GM06990 (cell line): ENCODE results near the gene EHD4.

Experiments
- DNase-seq: peaks from one replicate; pipeline ENCODE4 v3.0.0-alpha.2; 2011; ENCODE audit not compliant: insufficient read length; ENCODE audit errors: extremely low read depth
- H3K27me3 ChIP-seq: replicated peaks from 2 replicates; pipeline ENCODE4 v1.6.0; 2011; ENCODE audit warnings: low read length; ENCODE audit not compliant: control insufficient read depth, insufficient read depth
- H3K36me3 ChIP-seq: 2 replicates; pipeline ENCODE4 v1.5.1; 2011; ENCODE audit warnings: low read length; ENCODE audit not compliant: control insufficient read depth, insufficient read depth
- H3K4me3 ChIP-seq: replicated peaks from 2 replicates; pipeline ENCODE4 v1.5.1; 2011; ENCODE audit warnings: low read depth, mild to moderate bottlenecking, control low read depth, low read length
- TF ChIP-seq, protein P1 (sequence below): IDR thresholded peaks from 2 replicates; pipeline ENCODE4 v1.5.1; 2011; ENCODE audit warnings: low read length, control low read depth, mild to moderate bottlenecking, inconsistent platforms; ENCODE audit not compliant: insufficient read depth, poor library complexity, severe bottlenecking

EHD4 gene

DNA sequence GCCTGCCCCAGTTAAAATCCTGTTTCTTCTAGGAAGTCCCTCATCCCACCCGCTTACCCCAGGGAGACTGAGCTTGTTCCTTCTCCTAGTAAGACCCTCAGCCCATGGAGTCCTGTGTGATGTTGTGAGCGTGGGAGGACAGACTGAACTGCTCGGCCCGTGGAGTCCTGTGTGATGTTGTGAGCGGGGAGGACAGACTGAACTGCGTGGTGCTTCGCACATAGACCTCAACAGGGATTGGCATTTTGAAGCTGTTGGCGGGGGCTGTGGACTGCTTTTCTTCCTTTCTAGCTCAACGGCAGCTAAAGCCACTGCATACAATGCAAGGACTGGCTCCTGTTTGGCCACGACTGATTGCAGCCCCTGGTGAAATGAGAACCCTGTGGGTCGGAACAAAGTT lies 76.9 kb downstream of the EHD4 start:
- DNase-seq, result no peak
- H3K4me3 ChIP-seq, result no peak overlapping the region; the same call in 1 of the 2 replicates
- H3K36me3 ChIP-seq, result peaks cover 10% of the 10 kb centered on the region
- H3K27me3 ChIP-seq, result no peaks in the 10 kb centered on the region
- TF ChIP-seq, protein P1, sequence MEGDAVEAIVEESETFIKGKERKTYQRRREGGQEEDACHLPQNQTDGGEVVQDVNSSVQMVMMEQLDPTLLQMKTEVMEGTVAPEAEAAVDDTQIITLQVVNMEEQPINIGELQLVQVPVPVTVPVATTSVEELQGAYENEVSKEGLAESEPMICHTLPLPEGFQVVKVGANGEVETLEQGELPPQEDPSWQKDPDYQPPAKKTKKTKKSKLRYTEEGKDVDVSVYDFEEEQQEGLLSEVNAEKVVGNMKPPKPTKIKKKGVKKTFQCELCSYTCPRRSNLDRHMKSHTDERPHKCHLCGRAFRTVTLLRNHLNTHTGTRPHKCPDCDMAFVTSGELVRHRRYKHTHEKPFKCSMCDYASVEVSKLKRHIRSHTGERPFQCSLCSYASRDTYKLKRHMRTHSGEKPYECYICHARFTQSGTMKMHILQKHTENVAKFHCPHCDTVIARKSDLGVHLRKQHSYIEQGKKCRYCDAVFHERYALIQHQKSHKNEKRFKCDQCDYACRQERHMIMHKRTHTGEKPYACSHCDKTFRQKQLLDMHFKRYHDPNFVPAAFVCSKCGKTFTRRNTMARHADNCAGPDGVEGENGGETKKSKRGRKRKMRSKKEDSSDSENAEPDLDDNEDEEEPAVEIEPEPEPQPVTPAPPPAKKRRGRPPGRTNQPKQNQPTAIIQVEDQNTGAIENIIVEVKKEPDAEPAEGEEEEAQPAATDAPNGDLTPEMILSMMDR, result no peak

GRCh38 chr15:41894791-41895463 lies 77.4 kb downstream of the EHD4 start:
- Histone ChIP-seq H3K4me3 (peak overlapping the region; percentile 26), H3K27me3 (no peaks in the 10 kb centered on the region), H3K36me3 (peaks cover 8% of the 10 kb centered on the region)
- peak; percentile 84 for DNase-seq
- TF ChIP-seq, protein P1, result peak; percentile 44

- Histone ChIP-seq H3K36me3 (peaks cover 6% of the 10 kb centered on the region), H3K27me3 (no peaks in the 10 kb centered on the region), H3K4me3 (peak overlapping the region; percentile 26)
- no peak for DNase-seq
- TF ChIP-seq, protein P1, result no peak
Observed at GRCh38 chr15:41894251-41894790, 78.0 kb downstream of the EHD4 start.

DNA sequence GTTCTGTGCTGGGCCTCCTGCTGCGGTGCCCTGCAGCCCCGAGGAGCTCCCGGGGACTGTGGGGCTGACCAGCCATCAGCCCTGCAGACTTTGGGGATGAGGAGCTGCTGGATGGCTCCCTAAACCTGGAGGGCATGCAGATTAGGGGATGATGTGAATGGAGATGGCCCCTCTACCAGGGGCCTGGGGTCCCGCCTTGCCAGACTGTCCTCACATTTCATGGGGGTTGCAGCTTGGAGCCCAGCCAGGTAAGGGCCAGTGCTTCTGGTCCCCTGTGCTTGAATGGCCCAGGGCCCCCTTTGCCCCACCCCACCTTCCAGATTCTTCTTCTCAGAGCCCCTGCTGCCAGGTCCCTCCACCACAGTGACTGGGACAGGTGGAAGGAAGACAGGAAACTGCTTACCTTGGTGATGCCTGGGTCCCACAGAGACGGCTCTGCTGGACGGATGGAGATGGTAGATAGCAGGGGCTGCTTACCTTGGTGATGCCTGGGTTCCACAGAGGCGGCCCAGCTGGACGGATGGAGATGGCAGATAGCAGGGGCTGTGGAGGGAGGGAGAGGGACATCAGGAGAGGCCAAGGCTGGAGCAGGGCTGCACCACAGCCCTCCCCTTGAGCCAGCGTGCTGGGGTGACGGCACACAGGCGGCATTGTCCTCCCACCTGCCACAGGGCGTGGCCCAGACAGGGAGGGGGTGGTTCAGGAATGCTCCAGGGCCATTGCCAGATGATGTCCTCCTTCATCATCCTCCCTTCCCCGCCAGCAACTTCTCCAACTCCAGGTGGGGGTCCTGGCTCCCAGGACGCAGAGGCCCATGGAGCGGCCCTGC lies 78.7 kb downstream of the EHD4 start, which contains the start of gene SPTBN5:
SPTBN5 (minus strand) TSS at position 632 of the 829 bp plus-strand sequence; CDS start at position 76, 556 bp downstream.
- Histone ChIP-seq H3K4me3 (peak within 1 kb of the TSS; percentile 26), H3K36me3 (peaks cover 6% of the 10 kb centered on the region), H3K27me3 (no peaks in the 10 kb centered on the region)
- no peak for DNase-seq
- TF ChIP-seq, protein P1, result no peak

DNA sequence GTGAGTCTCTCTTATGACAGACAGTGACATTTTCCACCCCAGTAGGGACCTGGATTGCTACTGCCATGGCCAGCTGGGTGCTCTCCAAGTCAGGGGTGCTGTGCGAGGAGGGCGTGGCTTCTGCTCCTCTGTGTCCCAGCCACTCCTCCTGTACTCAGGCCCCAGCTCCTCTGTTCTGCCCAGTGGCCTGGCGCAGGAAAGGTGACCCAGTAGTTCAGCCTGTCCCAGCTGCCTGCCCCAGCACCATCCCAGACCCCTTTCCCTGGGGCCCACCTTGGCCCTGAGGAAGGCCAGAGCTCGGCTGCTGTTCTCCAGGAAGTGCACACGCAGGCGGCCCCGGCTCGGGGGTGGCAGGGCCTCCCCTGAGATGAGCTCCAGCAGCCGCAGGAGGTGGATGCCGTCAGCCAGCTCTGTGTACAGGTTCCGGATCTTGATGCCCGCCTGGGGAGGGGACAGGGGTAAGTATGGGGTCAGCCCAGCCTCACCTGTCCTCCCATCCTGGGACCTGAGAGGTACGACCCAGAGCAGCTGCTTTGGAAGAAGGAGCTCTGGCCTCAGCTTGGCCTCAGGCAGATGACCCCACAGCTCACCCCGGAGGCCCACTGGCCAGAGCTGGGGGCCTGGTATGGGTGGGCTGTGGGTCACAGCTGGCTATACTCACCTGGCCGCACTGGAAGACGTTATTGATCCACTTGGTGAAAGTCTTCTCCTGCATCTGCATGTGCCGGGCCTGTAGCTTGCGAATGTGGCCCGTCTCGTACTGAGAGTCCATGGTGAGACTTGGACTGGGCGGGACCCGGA lies 79.5 kb downstream of the EHD4 start:
- peaks cover 6% of the 10 kb centered on the region for H3K36me3 ChIP-seq
- TF ChIP-seq, protein P1, result no peak
- no peaks in the 10 kb centered on the region for H3K27me3 ChIP-seq
- no peak for DNase-seq
- no peak overlapping the region for H3K4me3 ChIP-seq
